HCT116 (cell line): ENCODE data around the gene PNPO. TPM values are rescaled to one million over a fixed set of nuclear protein-coding genes. Genes with fewer than 3 reads are reported as not detected.

Experiments used
- ATAC-seq: fragments of 200-7000 bp; cut with Tn5 transposase; 2 replicates; pipeline ENCODE4 v1.9.1; 2020; ENCODE audit warnings: mild to moderate bottlenecking, moderate library complexity
- BruUV-seq: library from RNA; stranded (reverse); fragments of 400-500 nt; replicated peaks from 2 replicates; lab custom pipeline; 2021; lab: Mats Ljungman, UMichigan
- CTCF ChIA-PET: fragments of 300-600 bp; sonication (Branson Sonifier 250); formaldehyde crosslinking; loops from one replicate; lab custom pipeline; 2021; ENCODE audit warnings: antibody characterized with exemption; lab: Charles Lee
- POLR2A ChIA-PET: fragments of 300-600, 350-600 bp; sonication (Branson Sonifier 250); formaldehyde crosslinking; loops from one replicate; lab custom pipeline; 2021; ENCODE audit warnings: antibody characterized with exemption; lab: Charles Lee
- RAD21 ChIA-PET, 2 experiments: fragments of 300-600 bp; sonication (Branson Sonifier 250); formaldehyde crosslinking; loops; one replicate each; lab custom pipeline; 2023; ENCODE audit warnings: low total read pairs in 2 of 2; ENCODE audit not compliant: uncharacterized antibody in 2 of 2, unreplicated experiment in 2 of 2, low non-redundant PET in 1 of 2; lab: Charles Lee
- DNase-seq: peaks from one replicate; pipeline ENCODE4 v3.0.0-alpha.2; 2010; ENCODE audit warnings: low read depth, low spot score
- H2AFZ ChIP-seq: fragments of 200-600 bp; shearing (Covaris generic), sonication (generic); 2 replicates; pipeline ENCODE4 v1.6.1; 2017; ENCODE audit warnings: low read depth, mixed run types, mixed read lengths, antibody characterized with exemption, low read length; ENCODE audit not compliant: poor library complexity, severe bottlenecking
- H3K27ac ChIP-seq: 2 replicates; pipeline ENCODE4 v1.5.1; 2012; ENCODE audit warnings: low read depth, low read length
- H3K27me3 ChIP-seq: fragments of 200-600 bp; sonication (generic); 2 replicates; pipeline ENCODE4 v1.6.1; 2016; ENCODE audit warnings: mixed run types, low read length, mixed read lengths; ENCODE audit not compliant: insufficient read depth
- H3K36me3 ChIP-seq, 2 experiments: fragments of 200-500 bp in 1 of 2; fragments of 200-600 bp in 1 of 2; sonication (Bioruptor generic) in 1 of 2; sonication (generic) in 1 of 2; 2 replicates each; pipeline versions ENCODE4 v1.5.1 to v1.6.1; 2014 to 2016; ENCODE audit warnings: low read length in 2 of 2, inconsistent platforms in 1 of 2, mixed read lengths in 1 of 2, mixed run types in 1 of 2; ENCODE audit not compliant: insufficient read depth in 2 of 2, control insufficient read depth in 1 of 2
- H3K4me1 ChIP-seq, 2 experiments: fragments of 200-600 bp in 1 of 2; sonication (generic) in 1 of 2; 2 replicates each; pipeline versions ENCODE4 v1.5.1 to v1.6.1; 2012 to 2017; ENCODE audit warnings: low read length in 2 of 2, inconsistent platforms in 1 of 2, mild to moderate bottlenecking in 1 of 2, mixed read lengths in 1 of 2, mixed run types in 1 of 2, moderate library complexity in 1 of 2; ENCODE audit not compliant: insufficient read depth in 2 of 2, control insufficient read depth in 1 of 2
- H3K4me2 ChIP-seq: fragments of 200-600 bp; sonication (generic); 2 replicates; pipeline ENCODE4 v1.6.1; 2017; ENCODE audit warnings: mixed run types, low read length, mixed read lengths
- H3K4me3 ChIP-seq, 2 experiments: fragments of 200-600 bp in 1 of 2; sonication (generic) in 1 of 2; replicated peaks in 1 of 2; 2 replicates each; pipeline ENCODE4 v1.5.1; 2011 to 2016; ENCODE audit warnings: low read length in 2 of 2, control low read depth in 1 of 2, low read depth in 1 of 2, mild to moderate bottlenecking in 1 of 2, mixed read lengths in 1 of 2, mixed run types in 1 of 2
- H3K79me2 ChIP-seq: fragments of 200-600 bp; sonication (generic); 2 replicates; pipeline ENCODE4 v1.6.1; 2017; ENCODE audit warnings: mild to moderate bottlenecking, mixed run types, low read length, moderate library complexity, mixed read lengths; ENCODE audit not compliant: insufficient read depth
- H3K9ac ChIP-seq: fragments of 200-600 bp; sonication (generic); 2 replicates; pipeline ENCODE4 v1.6.1; 2016; ENCODE audit warnings: low read length, mixed read lengths
- H3K9me2 ChIP-seq: fragments of 200-600 bp; sonication (generic), shearing (Covaris generic); 2 replicates; pipeline ENCODE4 v1.6.1; 2017; ENCODE audit warnings: mixed run types, mild to moderate bottlenecking, moderate library complexity; ENCODE audit not compliant: insufficient read depth
- H3K9me3 ChIP-seq, 2 experiments: fragments of 200-500 bp in 1 of 2; fragments of 200-600 bp in 1 of 2; sonication (Bioruptor generic) in 1 of 2; sonication (generic) in 1 of 2; 2 replicates each; pipeline ENCODE4 v1.6.1; 2014 to 2017; ENCODE audit warnings: low read length in 2 of 2, mixed read lengths in 2 of 2, inconsistent platforms in 1 of 2, low read depth in 1 of 2, mild to moderate bottlenecking in 1 of 2, mixed run types in 1 of 2, moderate library complexity in 1 of 2; ENCODE audit not compliant: control insufficient read depth in 1 of 2, insufficient read depth in 1 of 2
- H4K20me1 ChIP-seq: fragments of 200-600 bp; sonication (generic), shearing (Covaris generic); 2 replicates; pipeline ENCODE4 v1.6.1; 2017; ENCODE audit warnings: mixed run types, mild to moderate bottlenecking, moderate library complexity; ENCODE audit not compliant: insufficient read depth
- EGR1 ChIP-seq: IDR thresholded peaks from 2 replicates; pipeline ENCODE4 v1.6.1; 2012; ENCODE audit warnings: low read depth
- EZH2 ChIP-seq: fragments of 200-600 bp; sonication (generic); IDR thresholded peaks from 2 replicates; pipeline ENCODE4 v1.6.1; 2017; ENCODE audit warnings: antibody characterized with exemption, mixed run types
- JUND ChIP-seq: IDR thresholded peaks from 2 replicates; pipeline ENCODE4 v1.6.1; 2012
- MAX ChIP-seq: IDR thresholded peaks from 2 replicates; pipeline ENCODE4 v1.6.1; 2012
- POLR2A ChIP-seq: IDR thresholded peaks from 2 replicates; pipeline ENCODE4 v1.7.0; 2011; ENCODE audit warnings: borderline replicate concordance; ENCODE audit not compliant: insufficient read depth, insufficient read length; ENCODE audit errors: extremely low read depth
- POLR2AphosphoS5 ChIP-seq: IDR thresholded peaks from 2 replicates; pipeline ENCODE4 v1.6.1; 2011; ENCODE audit warnings: mild to moderate bottlenecking, low read depth, low read length, moderate library complexity
- RAD21 ChIP-seq: IDR thresholded peaks from 2 replicates; pipeline ENCODE4 v1.6.1; 2012; ENCODE audit warnings: low read depth, mild to moderate bottlenecking
- REST ChIP-seq: IDR thresholded peaks from 2 replicates; pipeline ENCODE4 v1.6.1; 2012; ENCODE audit warnings: low read depth
- SRF ChIP-seq: IDR thresholded peaks from 2 replicates; pipeline ENCODE4 v1.6.1; 2012; ENCODE audit warnings: low read depth
- TCF7L2 ChIP-seq: IDR thresholded peaks from 2 replicates; pipeline ENCODE4 v1.7.0; 2011; ENCODE audit warnings: borderline replicate concordance, inconsistent platforms; ENCODE audit not compliant: insufficient read depth, insufficient read length; ENCODE audit errors: extremely low read depth
- ZBTB33 ChIP-seq: IDR thresholded peaks from 2 replicates; pipeline ENCODE4 v1.6.1; 2011; ENCODE audit warnings: mild to moderate bottlenecking, low read length, moderate library complexity; ENCODE audit not compliant: insufficient replicate concordance; ENCODE audit errors: extremely low read depth
- ZFX ChIP-seq: fragments of 450-650 bp; IDR thresholded peaks from 2 replicates; pipeline ENCODE4 v1.6.1; 2017
- intact Hi-C: fragments of 100-400 bp; cut with micrococcal nuclease; formaldehyde crosslinking; loops from 2 replicates; pipeline ENCODE4 v1.10.0; 2022
- total RNA-seq: library from RNA; stranded (reverse); gene quantifications from one replicate; pipeline ENCODE4 v1.2.1, GENCODE V29; 2021; ENCODE audit not compliant: unreplicated experiment

Gene PNPO
- total RNA-seq, 1 experiment from 2014 or later: 74.9 TPM

GRCh38 chr17:47964856-47965255, 23.5 kb downstream of the PNPO start:
- no TSS peak for BruUV-seq
- TF ChIP-seq POLR2A (no peak), MAX (no peak), ZBTB33 (no peak), RAD21 (no peak), EGR1 (no peak)
- Histone ChIP-seq H3K4me2 (no peak overlapping the region), H2AFZ (no peak overlapping the region), H4K20me1 (no peaks in the 10 kb centered on the region), H3K9ac (no peak overlapping the region), H3K9me2 (no peaks in the 10 kb centered on the region), H3K27me3 (no peaks in the 10 kb centered on the region), H3K79me2 (no peaks in the 10 kb centered on the region), H3K9me3 (no peaks in the 10 kb centered on the region), H3K36me3 (no peaks in the 10 kb centered on the region), H3K27ac (no peak overlapping the region), H3K4me1 (peaks cover 13 to 34% of the 10 kb centered on the region in 2 experiments), H3K4me3 (no peak overlapping the region)
- CTCF ChIA-PET: interaction anchor here (1.0 to 1.3 kb wide), 2 partner anchors 14 to 23 kb away, joined by 3 to 4 read pairs; no protein-coding TSS in a partner anchor
- intact Hi-C loops: no loop called here
- POLR2A ChIA-PET: no interaction called here
- RAD21 ChIA-PET: no interaction called here
- DNase-seq (no peak), ATAC-seq (no peak)

GRCh38 chr17:47966079-47966519, 24.7 kb downstream of the PNPO start:
- Histone ChIP-seq H2AFZ (no peak overlapping the region), H4K20me1 (no peaks in the 10 kb centered on the region), H3K36me3 (no peaks in the 10 kb centered on the region), H3K4me2 (peak overlapping the region; percentile 16), H3K27ac (no peak overlapping the region), H3K9me2 (no peaks in the 10 kb centered on the region), H3K27me3 (no peaks in the 10 kb centered on the region), H3K4me1 (peaks cover 15 to 37% of the 10 kb centered on the region in 2 experiments), H3K4me3 (no peak overlapping the region), H3K9ac (no peak overlapping the region), H3K9me3 (no peaks in the 10 kb centered on the region), H3K79me2 (peaks cover 1% of the 10 kb centered on the region; the same call in 1 of the 2 replicates)
- TF ChIP-seq POLR2A (no peak), ZFX (no peak), EZH2 (no peak), JUND (no peak), TCF7L2 (no peak), SRF (no peak), POLR2AphosphoS5 (no peak), REST (no peak)
- DNase-seq (no peak), ATAC-seq (no peak)
- ChIA-PET POLR2A (no interaction called here), CTCF (interaction anchor here (2.2 to 2.6 kb wide), 2 partner anchors 17 to 20 kb away, joined by 19 read pairs; no protein-coding TSS in a partner anchor), RAD21 (no interaction called here)
- intact Hi-C loops: no loop called here
- no TSS peak for BruUV-seq
